K562 (cell line): ENCODE results near the gene ATP23. TPM values are rescaled to one million over a fixed set of nuclear protein-coding genes. Genes with fewer than 3 reads are reported as not detected.

Experiments
- ASH1L ChIP-seq: fragments of 450-650 bp; IDR thresholded peaks from 2 replicates; pipeline ENCODE4 v1.6.1; 2018; ENCODE audit warnings: borderline replicate concordance, mild to moderate bottlenecking, low read depth; ENCODE audit not compliant: partially characterized antibody
- BRCA1 ChIP-seq, 2 experiments: fragments of 450-650 bp in 1 of 2; sonication (generic) in 1 of 2; formaldehyde crosslinking in 1 of 2; IDR thresholded peaks; 2 replicates each; pipeline versions ENCODE4 v1.5.0 to v1.6.1; 2017 to 2020; ENCODE audit warnings: mild to moderate bottlenecking in 1 of 2, missing genetic modification reagents in 1 of 2
- BRD9 ChIP-seq: fragments of 450-650 bp; IDR thresholded peaks from 2 replicates; pipeline ENCODE4 v1.6.1; 2018; ENCODE audit warnings: low read depth; ENCODE audit not compliant: partially characterized antibody
- KHSRP ChIP-seq: fragments of 450-650 bp; IDR thresholded peaks from 2 replicates; pipeline ENCODE4 v1.6.1; 2017
- LEF1 ChIP-seq: fragments of 450-650 bp; IDR thresholded peaks from 2 replicates; pipeline ENCODE4 v1.6.1; 2016; ENCODE audit warnings: mild to moderate bottlenecking
- NUFIP1 ChIP-seq: fragments of 450-650 bp; IDR thresholded peaks from 2 replicates; pipeline ENCODE4 v1.6.1; 2018; ENCODE audit not compliant: partially characterized antibody
- POLR3A ChIP-seq: IDR thresholded peaks from 2 replicates; pipeline ENCODE4 v1.6.1; 2011; ENCODE audit warnings: borderline replicate concordance, mild to moderate bottlenecking, moderate library complexity; ENCODE audit not compliant: insufficient read length, insufficient read depth; ENCODE audit errors: extremely low read depth
- RAD51 ChIP-seq: fragments of 450-650 bp; IDR thresholded peaks from 2 replicates; pipeline ENCODE4 v1.7.1; 2016; ENCODE audit warnings: low read depth, mild to moderate bottlenecking, borderline replicate concordance
- SMARCA5 ChIP-seq: fragments of 450-650 bp; IDR thresholded peaks from 2 replicates; pipeline ENCODE4 v1.6.1; 2016
- TOE1 ChIP-seq, 2 experiments: fragments of 450-650 bp in 1 of 2; sonication (generic) in 1 of 2; formaldehyde crosslinking in 1 of 2; IDR thresholded peaks; 2 replicates each; pipeline versions ENCODE4 v1.7.1 to v1.8.0; 2016 to 2022; ENCODE audit warnings: borderline replicate concordance in 2 of 2, mild to moderate bottlenecking in 2 of 2, antibody characterized with exemption in 1 of 2, inconsistent platforms in 1 of 2, low read depth in 1 of 2, missing genetic modification reagents in 1 of 2, moderate library complexity in 1 of 2
- ZFP36 ChIP-seq: fragments of 150-350 bp; IDR thresholded peaks from 2 replicates; pipeline ENCODE4 v1.6.1; 2018; ENCODE audit warnings: low read length, low read depth; ENCODE audit not compliant: partially characterized antibody
- ZNF232 ChIP-seq: sonication (generic); formaldehyde crosslinking; IDR thresholded peaks from 2 replicates; pipeline ENCODE4 v1.8.0; 2022; ENCODE audit warnings: mild to moderate bottlenecking, missing genetic modification reagents
- ZNF3 ChIP-seq: fragments of 250-450 bp; sonication (Bioruptor Pico); IDR thresholded peaks from 2 replicates; pipeline ENCODE4 v1.5.0; 2021; ENCODE audit warnings: mild to moderate bottlenecking, moderate library complexity
- polyA plus RNA-seq, 8 experiments: library from polyadenylated mRNA; depleted of rRNA in 4 of 8; stranded (reverse) in 5 of 8; unstranded in 3 of 8; fragments of >200 nt; fragmentation: Nextera tagmentation in 2 of 8; fragmentation: Illumina TruSeq in 1 of 8; extraction: Ambion mirVana in 2 of 8; extraction: Trizol in 1 of 8; gene quantifications; 2 replicates each; pipeline versions ENCODE4 v1.2.1 to v1.2.3, GENCODE V29; 2011 to 2014; ENCODE audit warnings: inconsistent platforms in 1 of 8, missing spikeins in 1 of 8
- total RNA-seq, 7 experiments: library from RNA; depleted of rRNA in 6 of 7; stranded (reverse); fragments of >200 nt in 6 of 7; fragmentation: Illumina TruSeq in 2 of 7; extraction: Trizol in 2 of 7; gene quantifications; 2 replicates each; pipeline versions ENCODE4 v1.2.1 to v1.2.3, GENCODE V29; 2011 to 2021; ENCODE audit warnings: low replicate concordance in 1 of 7
- TF ChIP-seq, protein P1 (sequence below): fragments of 450-650 bp; conservative IDR thresholded peaks from 2 replicates; pipeline ENCODE4 v1.6.1; 2016; ENCODE audit warnings: missing genetic modification characterization, low read depth, mild to moderate bottlenecking, control low read depth, missing compliant biosample characterization
- TF ChIP-seq, protein P2 (sequence below): fragments of 250-450 bp; sonication (Bioruptor Pico); IDR thresholded peaks from 2 replicates; pipeline ENCODE4 v1.8.0; 2021; ENCODE audit warnings: mild to moderate bottlenecking, moderate library complexity
- TF ChIP-seq, protein P3 (sequence below): IDR thresholded peaks from 2 replicates; pipeline ENCODE4 v1.6.1; 2016; ENCODE audit warnings: missing genetic modification characterization, missing compliant biosample characterization

Gene ATP23
- total and polyA plus RNA-seq, 9 of the 15 experiments (the other 6 are each of a cell fraction or from before 2014, with no cell fraction given), result 8.3 to 53.7 (median 28.5) TPM

DNA sequence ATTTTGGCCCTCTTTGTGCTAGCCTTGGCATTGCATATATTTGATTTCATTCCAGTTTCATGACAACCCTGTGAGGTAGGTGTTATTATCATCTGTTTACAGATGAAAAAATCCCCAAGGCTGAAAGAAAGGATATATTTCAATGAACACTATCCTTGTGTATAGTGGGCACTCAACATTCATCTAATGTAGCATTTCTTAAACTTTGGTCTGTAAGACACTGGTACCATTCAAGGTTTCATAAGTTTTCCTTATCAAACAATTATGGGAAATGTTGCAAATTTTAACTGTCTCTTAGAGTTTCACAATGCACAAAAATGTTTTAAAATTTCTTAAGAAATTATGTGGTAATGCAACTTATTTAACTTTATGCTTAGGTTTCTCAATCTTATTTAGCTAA, 44.3 kb downstream of the ATP23 start (continued):
- TF ChIP-seq TOE1 (IDR thresholded peaks at IDR 0.05; ENCODE audit: borderline replicate concordance) (no peak), TOE1 (CRISPR knock-in tag; IDR thresholded peaks at IDR 0.05; ENCODE audit: borderline replicate concordance, low read depth) (no peak), ZFP36 (no peak), BRD9 (no peak), ZNF232 (CRISPR knock-in tag) (no peak), SMARCA5 (no peak), ASH1L (no peak), LEF1 (no peak), ZNF3 (CRISPR knock-in tag) (no peak), RAD51 (no peak), KHSRP (no peak), NUFIP1 (no peak), BRCA1 (IDR thresholded peaks at IDR 0.05) (no peak), BRCA1 (CRISPR knock-in tag; IDR thresholded peaks at IDR 0.05) (no peak), POLR3A (no peak)
- TF ChIP-seq, protein P1, sequence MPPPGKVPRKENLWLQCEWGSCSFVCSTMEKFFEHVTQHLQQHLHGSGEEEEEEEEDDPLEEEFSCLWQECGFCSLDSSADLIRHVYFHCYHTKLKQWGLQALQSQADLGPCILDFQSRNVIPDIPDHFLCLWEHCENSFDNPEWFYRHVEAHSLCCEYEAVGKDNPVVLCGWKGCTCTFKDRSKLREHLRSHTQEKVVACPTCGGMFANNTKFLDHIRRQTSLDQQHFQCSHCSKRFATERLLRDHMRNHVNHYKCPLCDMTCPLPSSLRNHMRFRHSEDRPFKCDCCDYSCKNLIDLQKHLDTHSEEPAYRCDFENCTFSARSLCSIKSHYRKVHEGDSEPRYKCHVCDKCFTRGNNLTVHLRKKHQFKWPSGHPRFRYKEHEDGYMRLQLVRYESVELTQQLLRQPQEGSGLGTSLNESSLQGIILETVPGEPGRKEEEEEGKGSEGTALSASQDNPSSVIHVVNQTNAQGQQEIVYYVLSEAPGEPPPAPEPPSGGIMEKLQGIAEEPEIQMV, result no peak
- TF ChIP-seq, protein P2, sequence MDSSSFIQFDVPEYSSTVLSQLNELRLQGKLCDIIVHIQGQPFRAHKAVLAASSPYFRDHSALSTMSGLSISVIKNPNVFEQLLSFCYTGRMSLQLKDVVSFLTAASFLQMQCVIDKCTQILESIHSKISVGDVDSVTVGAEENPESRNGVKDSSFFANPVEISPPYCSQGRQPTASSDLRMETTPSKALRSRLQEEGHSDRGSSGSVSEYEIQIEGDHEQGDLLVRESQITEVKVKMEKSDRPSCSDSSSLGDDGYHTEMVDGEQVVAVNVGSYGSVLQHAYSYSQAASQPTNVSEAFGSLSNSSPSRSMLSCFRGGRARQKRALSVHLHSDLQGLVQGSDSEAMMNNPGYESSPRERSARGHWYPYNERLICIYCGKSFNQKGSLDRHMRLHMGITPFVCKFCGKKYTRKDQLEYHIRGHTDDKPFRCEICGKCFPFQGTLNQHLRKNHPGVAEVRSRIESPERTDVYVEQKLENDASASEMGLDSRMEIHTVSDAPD (CRISPR knock-in tag), result no peak
- TF ChIP-seq, protein P3, sequence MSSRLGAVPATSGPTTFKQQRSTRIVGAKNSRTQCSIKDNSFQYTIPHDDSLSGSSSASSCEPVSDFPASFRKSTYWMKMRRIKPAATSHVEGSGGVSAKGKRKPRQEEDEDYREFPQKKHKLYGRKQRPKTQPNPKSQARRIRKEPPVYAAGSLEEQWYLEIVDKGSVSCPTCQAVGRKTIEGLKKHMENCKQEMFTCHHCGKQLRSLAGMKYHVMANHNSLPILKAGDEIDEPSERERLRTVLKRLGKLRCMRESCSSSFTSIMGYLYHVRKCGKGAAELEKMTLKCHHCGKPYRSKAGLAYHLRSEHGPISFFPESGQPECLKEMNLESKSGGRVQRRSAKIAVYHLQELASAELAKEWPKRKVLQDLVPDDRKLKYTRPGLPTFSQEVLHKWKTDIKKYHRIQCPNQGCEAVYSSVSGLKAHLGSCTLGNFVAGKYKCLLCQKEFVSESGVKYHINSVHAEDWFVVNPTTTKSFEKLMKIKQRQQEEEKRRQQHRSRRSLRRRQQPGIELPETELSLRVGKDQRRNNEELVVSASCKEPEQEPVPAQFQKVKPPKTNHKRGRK (tag), result no peak
